HepG2 (cell line): ENCODE data around the gene CBFA2T2. TPM values are rescaled to one million over a fixed set of nuclear protein-coding genes. Genes with fewer than 3 reads are reported as not detected.

ENCODE experiments used
- ARNT2 ChIP-seq: sonication (generic); formaldehyde crosslinking; IDR thresholded peaks from 2 replicates; pipeline ENCODE4 v1.8.0; 2022; ENCODE audit warnings: mild to moderate bottlenecking, low read depth, missing genetic modification reagents, moderate library complexity
- ATF3 ChIP-seq: sonication (generic); formaldehyde crosslinking; IDR thresholded peaks from 2 replicates; pipeline ENCODE4 v1.4.0; 2020; ENCODE audit warnings: missing genetic modification reagents
- CBX5 ChIP-seq: sonication (generic); formaldehyde crosslinking; IDR thresholded peaks from 2 replicates; pipeline ENCODE4 v1.4.0; 2020; ENCODE audit warnings: missing genetic modification reagents, borderline replicate concordance
- DMTF1 ChIP-seq: sonication (generic); formaldehyde crosslinking; IDR thresholded peaks from 2 replicates; pipeline ENCODE4 v1.4.0; 2020; ENCODE audit warnings: mild to moderate bottlenecking, missing genetic modification reagents
- EZH2 ChIP-seq: conservative IDR thresholded peaks from 2 replicates; pipeline ENCODE4 v1.6.1; 2012; ENCODE audit warnings: mild to moderate bottlenecking, low read depth, low read length, moderate library complexity
- FOXO1 ChIP-seq: sonication (generic); formaldehyde crosslinking; IDR thresholded peaks from 2 replicates; pipeline ENCODE4 v1.4.0; 2020; ENCODE audit warnings: missing genetic modification reagents
- MEIS1 ChIP-seq: sonication (generic); formaldehyde crosslinking; IDR thresholded peaks from 2 replicates; pipeline ENCODE4 v1.9.0; 2021; ENCODE audit warnings: mild to moderate bottlenecking, missing genetic modification reagents, moderate library complexity, borderline replicate concordance
- MIXL1 ChIP-seq: IDR thresholded peaks from 2 replicates; pipeline ENCODE4 v1.6.1; 2016
- MXD1 ChIP-seq: sonication (generic); formaldehyde crosslinking; IDR thresholded peaks from 2 replicates; pipeline ENCODE4 v1.4.0; 2020; ENCODE audit warnings: mild to moderate bottlenecking, missing genetic modification reagents
- NFE2L1 ChIP-seq: sonication (generic); formaldehyde crosslinking; IDR thresholded peaks from 2 replicates; pipeline ENCODE4 v1.4.0; 2020; ENCODE audit warnings: missing genetic modification reagents, mild to moderate bottlenecking, borderline replicate concordance
- NFIB ChIP-seq: sonication (generic); formaldehyde crosslinking; IDR thresholded peaks from 2 replicates; pipeline ENCODE4 v1.9.0; 2021; ENCODE audit warnings: missing genetic modification reagents, mild to moderate bottlenecking, borderline replicate concordance
- TCF7L2 ChIP-seq: IDR thresholded peaks from 2 replicates; pipeline ENCODE4 v1.6.1; 2011; ENCODE audit warnings: mild to moderate bottlenecking, low read depth, low read length, moderate library complexity
- TOPORS ChIP-seq: sonication (generic); formaldehyde crosslinking; IDR thresholded peaks from 2 replicates; pipeline ENCODE4 v1.8.0; 2023; ENCODE audit warnings: mild to moderate bottlenecking, missing genetic modification reagents
- ZFX ChIP-seq: sonication (generic); formaldehyde crosslinking; IDR thresholded peaks from 2 replicates; pipeline ENCODE4 v1.4.0; 2020; ENCODE audit warnings: mild to moderate bottlenecking, low read depth, missing genetic modification reagents, moderate library complexity
- ZNF552 ChIP-seq: sonication (generic); formaldehyde crosslinking; IDR thresholded peaks from 2 replicates; pipeline ENCODE4 v1.9.0; 2022; ENCODE audit warnings: missing genetic modification reagents, mild to moderate bottlenecking, borderline replicate concordance
- ZZZ3 ChIP-seq: sonication (generic); formaldehyde crosslinking; IDR thresholded peaks from 2 replicates; pipeline ENCODE4 v1.4.0; 2020; ENCODE audit warnings: missing genetic modification reagents, mild to moderate bottlenecking, borderline replicate concordance
- polyA plus RNA-seq, 8 experiments: library from polyadenylated mRNA; depleted of rRNA in 3 of 8; stranded (reverse) in 7 of 8; unstranded in 1 of 8; fragments of >200 nt; fragmentation: Illumina TruSeq in 4 of 8; extraction: Trizol in 4 of 8; gene quantifications; 2 replicates each; pipeline versions ENCODE4 v1.2.1 to v1.2.3, GENCODE V29; 2011 to 2016; ENCODE audit warnings: low read depth in 4 of 8, missing spikeins in 1 of 8, mixed read lengths in 1 of 8; ENCODE audit not compliant: insufficient read depth in 1 of 8
- total RNA-seq, 5 experiments: library from RNA; depleted of rRNA; stranded (reverse); fragments of >200 nt; fragmentation: Illumina TruSeq; extraction: Trizol; gene quantifications; 2 replicates each; pipeline ENCODE4 v1.2.3, GENCODE V29; 2016; ENCODE audit warnings: low read depth in 1 of 5
- TF ChIP-seq, protein P1 (sequence below): sonication (generic); formaldehyde crosslinking; IDR thresholded peaks from 2 replicates; pipeline ENCODE4 v1.8.1; 2023; ENCODE audit warnings: mild to moderate bottlenecking, missing genetic modification reagents, borderline replicate concordance
- TF ChIP-seq, protein P2 (sequence below): IDR thresholded peaks from 2 replicates; pipeline ENCODE4 v1.6.1; 2016; ENCODE audit warnings: mild to moderate bottlenecking, missing biosample characterization, missing genetic modification reagents
- TF ChIP-seq, protein P3 (sequence below): sonication (generic); formaldehyde crosslinking; IDR thresholded peaks from 2 replicates; pipeline ENCODE4 v1.5.1; 2020; ENCODE audit warnings: mild to moderate bottlenecking, missing genetic modification reagents, borderline replicate concordance

The CBFA2T2 gene
- total and polyA plus RNA-seq, 2 of the 13 experiments (the other 11 are each of a cell fraction or from before 2014, with no cell fraction given) = 6.3 to 21.2 TPM

- TF ChIP-seq FOXO1 (CRISPR knock-in tag) = peak; percentile 19; the same call in 1 of the 2 replicates
- TF ChIP-seq ATF3 (CRISPR knock-in tag) = no peak
- TF ChIP-seq DMTF1 (CRISPR knock-in tag) = no peak
- 0 out of 2 replicates have a peak, but pooled peaks have one; percentile 3 for TF ChIP-seq TOPORS (CRISPR knock-in tag)
- TF ChIP-seq MEIS1 (CRISPR knock-in tag) = 0 out of 2 replicates have a peak, but pooled peaks have one; percentile 53
- TF ChIP-seq, protein P1, sequence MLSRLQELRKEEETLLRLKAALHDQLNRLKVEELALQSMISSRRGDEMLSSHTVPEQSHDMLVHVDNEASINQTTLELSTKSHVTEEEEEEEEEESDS (CRISPR knock-in tag) = no peak
- no peak for TF ChIP-seq MIXL1
- no peak for TF ChIP-seq EZH2
- TF ChIP-seq NFE2L1 (CRISPR knock-in tag) = peak; percentile 88; the same call in 1 of the 2 replicates
- no peak for TF ChIP-seq ZNF552 (CRISPR knock-in tag)
- TF ChIP-seq CBX5 = peak; percentile 61; the same call in 1 of the 2 replicates
- TF ChIP-seq NFIB (CRISPR knock-in tag) = no peak
- 0 out of 2 replicates have a peak, but pooled peaks have one; percentile 54 for TF ChIP-seq ARNT2 (CRISPR knock-in tag)
- no peak for TF ChIP-seq TCF7L2
- TF ChIP-seq, protein P2, sequence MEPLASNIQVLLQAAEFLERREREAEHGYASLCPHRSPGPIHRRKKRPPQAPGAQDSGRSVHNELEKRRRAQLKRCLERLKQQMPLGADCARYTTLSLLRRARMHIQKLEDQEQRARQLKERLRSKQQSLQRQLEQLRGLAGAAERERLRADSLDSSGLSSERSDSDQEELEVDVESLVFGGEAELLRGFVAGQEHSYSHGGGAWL (CRISPR knock-in tag) = peak; percentile 35; the same call in 1 of the 2 replicates
- TF ChIP-seq, protein P3, sequence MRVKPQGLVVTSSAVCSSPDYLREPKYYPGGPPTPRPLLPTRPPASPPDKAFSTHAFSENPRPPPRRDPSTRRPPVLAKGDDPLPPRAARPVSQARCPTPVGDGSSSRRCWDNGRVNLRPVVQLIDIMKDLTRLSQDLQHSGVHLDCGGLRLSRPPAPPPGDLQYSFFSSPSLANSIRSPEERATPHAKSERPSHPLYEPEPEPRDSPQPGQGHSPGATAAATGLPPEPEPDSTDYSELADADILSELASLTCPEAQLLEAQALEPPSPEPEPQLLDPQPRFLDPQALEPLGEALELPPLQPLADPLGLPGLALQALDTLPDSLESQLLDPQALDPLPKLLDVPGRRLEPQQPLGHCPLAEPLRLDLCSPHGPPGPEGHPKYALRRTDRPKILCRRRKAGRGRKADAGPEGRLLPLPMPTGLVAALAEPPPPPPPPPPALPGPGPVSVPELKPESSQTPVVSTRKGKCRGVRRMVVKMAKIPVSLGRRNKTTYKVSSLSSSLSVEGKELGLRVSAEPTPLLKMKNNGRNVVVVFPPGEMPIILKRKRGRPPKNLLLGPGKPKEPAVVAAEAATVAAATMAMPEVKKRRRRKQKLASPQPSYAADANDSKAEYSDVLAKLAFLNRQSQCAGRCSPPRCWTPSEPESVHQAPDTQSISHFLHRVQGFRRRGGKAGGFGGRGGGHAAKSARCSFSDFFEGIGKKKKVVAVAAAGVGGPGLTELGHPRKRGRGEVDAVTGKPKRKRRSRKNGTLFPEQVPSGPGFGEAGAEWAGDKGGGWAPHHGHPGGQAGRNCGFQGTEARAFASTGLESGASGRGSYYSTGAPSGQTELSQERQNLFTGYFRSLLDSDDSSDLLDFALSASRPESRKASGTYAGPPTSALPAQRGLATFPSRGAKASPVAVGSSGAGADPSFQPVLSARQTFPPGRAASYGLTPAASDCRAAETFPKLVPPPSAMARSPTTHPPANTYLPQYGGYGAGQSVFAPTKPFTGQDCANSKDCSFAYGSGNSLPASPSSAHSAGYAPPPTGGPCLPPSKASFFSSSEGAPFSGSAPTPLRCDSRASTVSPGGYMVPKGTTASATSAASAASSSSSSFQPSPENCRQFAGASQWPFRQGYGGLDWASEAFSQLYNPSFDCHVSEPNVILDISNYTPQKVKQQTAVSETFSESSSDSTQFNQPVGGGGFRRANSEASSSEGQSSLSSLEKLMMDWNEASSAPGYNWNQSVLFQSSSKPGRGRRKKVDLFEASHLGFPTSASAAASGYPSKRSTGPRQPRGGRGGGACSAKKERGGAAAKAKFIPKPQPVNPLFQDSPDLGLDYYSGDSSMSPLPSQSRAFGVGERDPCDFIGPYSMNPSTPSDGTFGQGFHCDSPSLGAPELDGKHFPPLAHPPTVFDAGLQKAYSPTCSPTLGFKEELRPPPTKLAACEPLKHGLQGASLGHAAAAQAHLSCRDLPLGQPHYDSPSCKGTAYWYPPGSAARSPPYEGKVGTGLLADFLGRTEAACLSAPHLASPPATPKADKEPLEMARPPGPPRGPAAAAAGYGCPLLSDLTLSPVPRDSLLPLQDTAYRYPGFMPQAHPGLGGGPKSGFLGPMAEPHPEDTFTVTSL (CRISPR knock-in tag) = no peak
- no peak for TF ChIP-seq MXD1 (CRISPR knock-in tag)
- peak; percentile 44; the same call in 1 of the 2 replicates for TF ChIP-seq ZFX (CRISPR knock-in tag)
- TF ChIP-seq ZZZ3 (CRISPR knock-in tag) = no peak
Observed at GRCh38 chr20:33667676-33668465, 178.0 kb downstream of the CBFA2T2 start (continued).
